SK-N-SH treated with all-trans-retinoic acid at 6 μM for 48 hours (cell line): Measurements from ENCODE around the gene PNKD.

Experiments
- ATAC-seq: fragments of 200-7000 bp; cut with Tn5 transposase; 3 replicates; pipeline ENCODE4 v1.9.1; 2020; ENCODE audit warnings: mild to moderate bottlenecking, moderate library complexity
- ARNTL ChIP-seq: fragments of 450-650 bp; formaldehyde crosslinking; IDR thresholded peaks from 2 replicates; pipeline ENCODE4 v1.5.0; 2020; ENCODE audit warnings: low read depth, mild to moderate bottlenecking, moderate library complexity, borderline replicate concordance
- BACH2 ChIP-seq: fragments of 250-450 bp; sonication (Bioruptor Pico); IDR thresholded peaks from 2 replicates; pipeline ENCODE4 v1.9.0; 2021; ENCODE audit warnings: mild to moderate bottlenecking, borderline replicate concordance
- CSDC2 ChIP-seq: fragments of 250-450 bp; sonication (Bioruptor Pico); IDR thresholded peaks from 2 replicates; pipeline ENCODE4 v1.5.0; 2020; ENCODE audit warnings: mild to moderate bottlenecking, moderate library complexity
- ESRRG ChIP-seq: fragments of 250-450 bp; sonication (Bioruptor Pico); IDR thresholded peaks from 2 replicates; pipeline ENCODE4 v1.6.1; 2021; ENCODE audit warnings: mild to moderate bottlenecking
- GLIS3 ChIP-seq: fragments of 250-450 bp; sonication (Bioruptor Pico); IDR thresholded peaks from 2 replicates; pipeline ENCODE4 v1.5.0; 2020; ENCODE audit warnings: mild to moderate bottlenecking, moderate library complexity
- ISL1 ChIP-seq: fragments of 250-450 bp; sonication (Bioruptor Pico); IDR thresholded peaks from 2 replicates; pipeline ENCODE4 v2.1.2; 2022; ENCODE audit warnings: mild to moderate bottlenecking, moderate library complexity
- OSR1 ChIP-seq: fragments of 250-450 bp; sonication (Bioruptor Pico); IDR thresholded peaks from 2 replicates; pipeline ENCODE4 v1.8.0; 2022; ENCODE audit warnings: moderate library complexity, mild to moderate bottlenecking, inconsistent platforms
- POU6F1 ChIP-seq: fragments of 250-450 bp; sonication (Bioruptor Pico); IDR thresholded peaks from 2 replicates; pipeline ENCODE4 v1.8.0; 2021; ENCODE audit warnings: low read depth, mild to moderate bottlenecking, moderate library complexity, borderline replicate concordance
- PPARA ChIP-seq: fragments of 250-450 bp; sonication (Bioruptor Pico); IDR thresholded peaks from 2 replicates; pipeline ENCODE4 v1.5.0; 2020; ENCODE audit warnings: mild to moderate bottlenecking, borderline replicate concordance
- RARB ChIP-seq: fragments of 250-450 bp; sonication (Bioruptor Pico); IDR thresholded peaks from 2 replicates; pipeline ENCODE4 v1.8.0; 2021; ENCODE audit warnings: mild to moderate bottlenecking, moderate library complexity
- SNAI2 ChIP-seq: fragments of 250-450 bp; sonication (Bioruptor Pico); IDR thresholded peaks from 2 replicates; pipeline ENCODE4 v1.5.0; 2020; ENCODE audit warnings: mild to moderate bottlenecking, moderate library complexity
- TOX ChIP-seq: fragments of 250-450 bp; sonication (Bioruptor Pico); IDR thresholded peaks from 2 replicates; pipeline ENCODE4 v1.8.0; 2021; ENCODE audit warnings: mild to moderate bottlenecking, moderate library complexity, borderline replicate concordance
- TSHZ2 ChIP-seq: fragments of 250-450 bp; sonication (Bioruptor Pico); IDR thresholded peaks from 2 replicates; pipeline ENCODE4 v1.5.0; 2020; ENCODE audit warnings: mild to moderate bottlenecking, moderate library complexity
- ZC3H10 ChIP-seq: fragments of 250-450 bp; sonication (Bioruptor Pico); IDR thresholded peaks from 2 replicates; pipeline ENCODE4 v1.5.1; 2021; ENCODE audit warnings: mild to moderate bottlenecking, moderate library complexity
- ZFP3 ChIP-seq: fragments of 250-450 bp; sonication (Bioruptor Pico); IDR thresholded peaks from 2 replicates; pipeline ENCODE4 v1.5.0; 2020; ENCODE audit warnings: mild to moderate bottlenecking, moderate library complexity
- ZFP30 ChIP-seq: fragments of 450-650 bp; formaldehyde crosslinking; IDR thresholded peaks from 2 replicates; pipeline ENCODE4 v1.5.0; 2022; ENCODE audit warnings: mild to moderate bottlenecking, moderate library complexity
- ZNF70 ChIP-seq: fragments of 450-650 bp; formaldehyde crosslinking; IDR thresholded peaks from 2 replicates; pipeline ENCODE4 v1.5.0; 2020; ENCODE audit warnings: mild to moderate bottlenecking, moderate library complexity
- ZNF8 ChIP-seq: fragments of 450-650 bp; formaldehyde crosslinking; IDR thresholded peaks from 2 replicates; pipeline ENCODE4 v1.5.0; 2020; ENCODE audit warnings: mild to moderate bottlenecking, moderate library complexity
- TF ChIP-seq, protein P1 (sequence below): fragments of 250-450 bp; sonication (Bioruptor Pico); IDR thresholded peaks from 2 replicates; pipeline ENCODE4 v1.8.0; 2020; ENCODE audit warnings: mild to moderate bottlenecking, moderate library complexity, borderline replicate concordance
- TF ChIP-seq, protein P2 (sequence below): fragments of 250-450 bp; sonication (Bioruptor Pico); IDR thresholded peaks from 2 replicates; pipeline ENCODE4 v1.5.1; 2021; ENCODE audit warnings: mild to moderate bottlenecking, moderate library complexity

PNKD gene

DNA sequence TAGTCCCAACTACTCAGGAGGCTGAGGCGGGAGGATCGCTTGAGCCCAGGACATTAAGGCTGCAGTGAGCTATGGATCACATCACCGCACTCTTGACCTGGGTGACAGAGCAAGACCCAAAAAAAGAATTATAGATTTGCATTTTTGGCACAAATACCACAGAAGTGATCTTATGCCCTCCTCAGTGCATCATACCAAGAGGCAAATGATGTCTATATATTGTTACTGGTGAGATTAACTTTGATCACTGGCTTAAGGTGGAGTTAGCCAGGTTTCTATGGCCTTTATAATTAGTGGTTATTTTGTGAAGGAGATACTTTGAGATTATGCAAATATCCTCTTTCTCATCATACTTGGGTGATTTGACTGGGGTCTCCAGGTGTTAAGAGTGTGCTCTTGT is 64.2 kb downstream of the PNKD start (continued):
- TF ChIP-seq TSHZ2 (CRISPR knock-in tag) (no peak), ZC3H10 (CRISPR knock-in tag) (no peak), RARB (CRISPR knock-in tag) (no peak)

DNA sequence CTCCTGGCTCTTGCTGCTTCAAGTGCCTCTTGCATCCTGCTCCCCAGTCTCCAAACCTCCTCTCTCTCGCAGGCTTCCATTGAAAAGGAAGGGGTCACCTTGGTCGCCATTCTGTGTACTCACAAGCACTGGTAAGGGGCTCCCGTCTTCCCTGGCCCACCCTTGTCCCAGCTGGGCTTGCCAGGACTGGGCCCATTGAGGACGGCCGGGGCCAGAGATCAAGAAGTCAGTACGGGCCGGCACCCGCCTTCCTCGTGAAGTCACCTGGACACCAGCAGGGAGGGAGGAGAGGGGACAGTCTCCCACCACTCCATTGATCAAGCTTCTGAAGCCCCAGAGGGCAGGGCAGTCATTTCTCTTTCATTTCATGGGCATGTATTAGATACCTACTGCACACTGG is 70.3 kb downstream of the PNKD start:
- no peak for ATAC-seq
- no peak for TF ChIP-seq ZNF8

GRCh38 chr2:218341381-218341780 is 71.1 kb downstream of the PNKD start:
- TF ChIP-seq SNAI2 = no peak
- no peak for TF ChIP-seq PPARA
- TF ChIP-seq, protein P1, sequence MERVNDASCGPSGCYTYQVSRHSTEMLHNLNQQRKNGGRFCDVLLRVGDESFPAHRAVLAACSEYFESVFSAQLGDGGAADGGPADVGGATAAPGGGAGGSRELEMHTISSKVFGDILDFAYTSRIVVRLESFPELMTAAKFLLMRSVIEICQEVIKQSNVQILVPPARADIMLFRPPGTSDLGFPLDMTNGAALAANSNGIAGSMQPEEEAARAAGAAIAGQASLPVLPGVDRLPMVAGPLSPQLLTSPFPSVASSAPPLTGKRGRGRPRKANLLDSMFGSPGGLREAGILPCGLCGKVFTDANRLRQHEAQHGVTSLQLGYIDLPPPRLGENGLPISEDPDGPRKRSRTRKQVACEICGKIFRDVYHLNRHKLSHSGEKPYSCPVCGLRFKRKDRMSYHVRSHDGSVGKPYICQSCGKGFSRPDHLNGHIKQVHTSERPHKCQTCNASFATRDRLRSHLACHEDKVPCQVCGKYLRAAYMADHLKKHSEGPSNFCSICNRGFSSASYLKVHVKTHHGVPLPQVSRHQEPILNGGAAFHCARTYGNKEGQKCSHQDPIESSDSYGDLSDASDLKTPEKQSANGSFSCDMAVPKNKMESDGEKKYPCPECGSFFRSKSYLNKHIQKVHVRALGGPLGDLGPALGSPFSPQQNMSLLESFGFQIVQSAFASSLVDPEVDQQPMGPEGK = no peak
- TF ChIP-seq TOX (CRISPR knock-in tag) = no peak
- no peak for TF ChIP-seq ZNF70
- no peak for TF ChIP-seq OSR1 (CRISPR knock-in tag)
- no peak for TF ChIP-seq ARNTL (CRISPR knock-in tag)
- no peak for TF ChIP-seq RARB (CRISPR knock-in tag)
- TF ChIP-seq GLIS3 (CRISPR knock-in tag) = no peak
- no peak for TF ChIP-seq CSDC2
- TF ChIP-seq ZFP3 = no peak
- ATAC-seq = no peak

DNA sequence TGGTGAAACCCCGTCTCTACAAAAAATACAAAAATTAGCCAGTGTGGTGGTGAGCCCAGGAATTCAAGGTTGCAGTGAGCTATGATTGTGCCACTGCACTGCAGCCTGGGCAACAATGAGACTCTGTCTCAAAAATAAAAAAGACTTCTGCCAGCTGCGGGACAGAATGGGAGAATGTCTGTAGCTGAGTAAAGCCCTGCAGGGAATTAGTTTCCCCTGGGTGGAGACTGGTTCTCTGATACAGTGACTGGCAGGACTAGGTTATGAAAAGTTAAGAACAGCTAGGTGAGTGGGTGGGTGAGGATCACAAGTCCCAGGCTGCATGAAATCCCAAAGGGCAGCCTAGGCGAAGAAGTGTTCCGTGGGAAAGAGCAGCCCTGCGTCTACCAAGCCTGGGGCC is 72.5 kb downstream of the PNKD start:
- TF ChIP-seq SNAI2 = no peak
- no peak for ATAC-seq

GRCh38 chr2:218343591-218343990 is 73.3 kb downstream of the PNKD start:
- no peak for TF ChIP-seq ZNF8
- TF ChIP-seq OSR1 (CRISPR knock-in tag) = no peak
- no peak for TF ChIP-seq POU6F1
- no peak for TF ChIP-seq RARB (CRISPR knock-in tag)
- no peak for TF ChIP-seq SNAI2
- TF ChIP-seq ISL1 (CRISPR knock-in tag) = no peak
- TF ChIP-seq ARNTL (CRISPR knock-in tag) = no peak
- TF ChIP-seq ESRRG (CRISPR knock-in tag) = no peak
- no peak for TF ChIP-seq PPARA
- ATAC-seq = peak; percentile 68

DNA sequence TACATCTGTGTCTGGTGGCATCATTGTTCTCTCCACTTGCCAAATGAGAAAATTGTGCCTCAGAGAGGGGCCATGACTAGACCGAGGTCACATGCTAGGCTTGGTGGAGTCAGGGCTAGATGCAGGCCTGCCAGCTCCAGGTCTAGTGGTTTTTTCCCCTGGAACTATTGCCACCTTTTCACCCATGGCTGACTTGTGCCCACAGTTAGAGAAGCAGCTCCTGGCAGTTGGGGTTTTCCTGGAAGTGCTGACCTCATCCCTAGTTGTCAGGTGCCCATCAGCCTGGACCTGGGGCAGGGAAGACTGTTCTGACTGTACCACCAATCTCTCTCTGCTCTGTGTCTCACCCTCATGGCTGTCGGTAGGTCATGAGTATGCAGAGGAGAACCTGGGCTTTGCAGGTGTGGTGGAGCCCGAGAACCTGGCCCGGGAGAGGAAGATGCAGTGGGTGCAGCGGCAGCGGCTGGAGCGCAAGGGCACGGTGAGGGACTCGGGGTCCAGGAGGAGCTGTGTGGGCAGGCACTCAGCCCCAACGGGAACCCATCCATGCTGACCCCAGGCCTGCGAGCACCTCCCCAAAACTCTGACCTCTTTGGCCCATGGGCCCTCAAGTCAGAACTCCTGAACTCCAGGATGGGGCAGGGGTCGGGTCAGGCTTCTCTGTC is 73.9 kb downstream of the PNKD start:
- no peak for ATAC-seq
- TF ChIP-seq, protein P2, sequence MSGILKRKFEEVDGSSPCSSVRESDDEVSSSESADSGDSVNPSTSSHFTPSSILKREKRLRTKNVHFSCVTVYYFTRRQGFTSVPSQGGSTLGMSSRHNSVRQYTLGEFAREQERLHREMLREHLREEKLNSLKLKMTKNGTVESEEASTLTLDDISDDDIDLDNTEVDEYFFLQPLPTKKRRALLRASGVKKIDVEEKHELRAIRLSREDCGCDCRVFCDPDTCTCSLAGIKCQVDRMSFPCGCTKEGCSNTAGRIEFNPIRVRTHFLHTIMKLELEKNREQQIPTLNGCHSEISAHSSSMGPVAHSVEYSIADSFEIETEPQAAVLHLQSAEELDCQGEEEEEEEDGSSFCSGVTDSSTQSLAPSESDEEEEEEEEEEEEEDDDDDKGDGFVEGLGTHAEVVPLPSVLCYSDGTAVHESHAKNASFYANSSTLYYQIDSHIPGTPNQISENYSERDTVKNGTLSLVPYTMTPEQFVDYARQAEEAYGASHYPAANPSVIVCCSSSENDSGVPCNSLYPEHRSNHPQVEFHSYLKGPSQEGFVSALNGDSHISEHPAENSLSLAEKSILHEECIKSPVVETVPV = no peak
- no peak for TF ChIP-seq RARB (CRISPR knock-in tag)
- no peak for TF ChIP-seq BACH2 (CRISPR knock-in tag)
- no peak for TF ChIP-seq TSHZ2 (CRISPR knock-in tag)
- TF ChIP-seq OSR1 (CRISPR knock-in tag) = no peak
- no peak for TF ChIP-seq ZNF8
- TF ChIP-seq ISL1 (CRISPR knock-in tag) = no peak
- TF ChIP-seq PPARA = no peak
- no peak for TF ChIP-seq ZNF70
- no peak for TF ChIP-seq ZC3H10 (CRISPR knock-in tag)
- TF ChIP-seq POU6F1 = no peak
- no peak for TF ChIP-seq GLIS3 (CRISPR knock-in tag)
- TF ChIP-seq ZFP30 = no peak
- TF ChIP-seq TOX (CRISPR knock-in tag) = no peak
